ENCODE results near the gene INPP5A.

The INPP5A gene

DNA sequence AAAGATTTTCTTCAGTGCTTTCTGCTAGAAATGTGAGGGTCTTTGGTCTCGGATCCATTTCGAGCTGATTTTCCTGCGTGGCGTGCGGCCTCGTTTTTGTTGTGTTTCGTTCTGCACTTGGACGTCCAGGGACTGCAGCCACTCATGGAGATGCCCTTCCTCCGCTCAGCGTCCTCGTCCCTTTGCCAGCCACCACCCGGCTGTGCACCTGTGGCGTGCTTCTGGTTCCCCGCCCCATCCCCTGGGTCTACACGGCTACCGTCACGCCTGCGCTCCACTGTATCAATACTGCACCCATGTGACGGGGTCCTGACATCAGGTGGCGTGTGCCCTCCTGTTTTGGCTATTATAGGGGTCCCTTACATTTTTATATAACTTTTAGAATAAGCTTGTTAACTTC is 291.1 kb downstream of the INPP5A start:
- DNase-seq (ENCODE audit: extremely low spot score, insufficient read length, low read depth) (no peak), FAIRE-seq (no peak)

DNA sequence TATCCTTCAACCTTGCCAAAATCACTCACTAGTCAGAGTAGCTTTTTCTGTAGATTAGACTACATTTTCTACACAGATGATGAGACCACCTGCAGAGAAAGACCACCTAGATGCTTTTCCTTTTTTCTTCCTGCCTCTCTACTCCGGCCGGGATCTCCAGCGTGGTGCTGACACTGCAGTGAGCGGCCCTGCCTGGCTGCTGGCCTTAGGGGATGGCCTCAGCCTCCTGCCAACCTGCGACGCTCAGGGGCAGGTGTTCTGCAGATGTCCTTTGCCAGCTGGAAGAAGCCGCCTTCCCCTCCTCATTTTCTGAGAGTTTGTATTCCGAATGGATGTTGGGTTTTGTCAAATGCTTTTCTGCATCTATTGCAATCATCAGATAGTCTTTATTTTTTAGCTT is 291.8 kb downstream of the INPP5A start:
- no peak for DNase-seq (ENCODE audit: extremely low spot score, insufficient read length, low read depth)
- FAIRE-seq = no peak

DNA sequence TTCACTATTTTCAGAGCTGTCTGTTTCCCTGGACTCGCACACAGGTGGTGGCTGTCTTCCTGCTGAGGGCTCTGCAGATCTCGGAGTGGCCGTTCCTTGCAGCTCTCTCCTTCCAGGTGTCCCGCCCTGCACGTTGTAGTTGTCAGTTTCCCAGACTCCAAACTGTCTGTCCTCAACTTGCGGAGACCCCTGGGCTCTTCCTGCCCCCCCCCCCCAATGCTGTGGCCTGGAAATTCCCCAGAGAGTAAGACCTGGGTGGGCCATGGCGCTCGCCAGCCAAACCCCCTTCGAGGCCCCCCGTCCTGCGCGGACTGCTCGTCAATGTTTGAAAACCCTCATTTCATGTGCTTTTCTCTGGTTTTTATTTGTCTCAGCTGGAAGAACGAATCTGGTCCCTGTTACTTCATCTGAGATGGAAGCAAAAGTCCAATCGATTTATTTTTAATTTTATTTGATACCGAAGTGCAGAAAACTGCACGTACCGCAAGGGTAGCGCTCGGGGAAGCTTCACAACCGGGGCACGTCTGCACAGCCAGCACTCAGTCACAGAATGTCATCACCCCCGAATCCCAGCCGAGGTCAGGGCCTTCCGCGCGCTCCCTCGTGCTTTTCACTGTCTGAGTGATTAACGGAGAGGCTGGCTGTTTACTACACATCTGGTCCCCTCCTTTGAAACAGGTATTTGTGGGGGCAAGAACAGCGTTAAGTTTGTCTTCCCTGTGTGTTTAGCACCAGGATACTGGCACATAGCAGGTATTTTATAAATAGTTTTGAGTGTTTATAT is 294.8 kb downstream of the INPP5A start:
- FAIRE-seq (no peak), DNase-seq (ENCODE audit: extremely low spot score, insufficient read length, low read depth) (no peak)

All from GM18507 (cell line).